Measurements from ENCODE around the gene HOOK2. TPM values are rescaled to one million over a fixed set of nuclear protein-coding genes. Genes with fewer than 3 reads are reported as not detected.

The HOOK2 gene
- total and polyA plus RNA-seq, 2 of the 13 experiments (the other 11 are each of a cell fraction or from before 2014, with no cell fraction given), result 9.2 to 12.9 TPM

DNA sequence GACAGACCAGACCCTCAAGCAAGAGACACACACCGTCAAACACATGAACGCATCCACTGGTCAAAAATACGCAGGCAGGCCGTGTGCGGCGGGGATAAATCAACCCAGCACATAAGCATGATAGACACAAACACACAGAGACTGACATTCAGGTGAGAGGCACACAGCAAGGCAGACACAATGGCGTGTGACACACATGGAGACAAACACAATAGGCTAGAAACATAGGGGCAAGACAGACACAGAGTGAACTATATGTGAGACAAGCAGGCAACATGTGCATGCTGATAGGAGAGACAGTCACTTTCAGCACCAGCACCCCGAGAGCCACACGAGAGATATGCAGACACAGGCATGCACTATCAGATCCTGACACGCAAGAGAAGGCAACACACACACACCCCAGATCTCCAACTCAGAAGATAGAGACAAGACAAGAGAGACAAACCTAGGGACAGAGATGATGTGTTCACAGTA is 9.1 kb upstream of the HOOK2 start (continued):
- TF ChIP-seq MEIS1 (CRISPR knock-in tag; IDR thresholded peaks at IDR 0.05; ENCODE audit: borderline replicate concordance), result no peak
- TF ChIP-seq NR2C2 (CRISPR knock-in tag; IDR thresholded peaks at IDR 0.05; ENCODE audit: borderline replicate concordance), result no peak
- TF ChIP-seq, protein P1, sequence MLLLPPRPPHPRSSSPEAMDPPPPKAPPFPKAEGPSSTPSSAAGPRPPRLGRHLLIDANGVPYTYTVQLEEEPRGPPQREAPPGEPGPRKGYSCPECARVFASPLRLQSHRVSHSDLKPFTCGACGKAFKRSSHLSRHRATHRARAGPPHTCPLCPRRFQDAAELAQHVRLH (CRISPR knock-in tag; IDR thresholded peaks at IDR 0.05; ENCODE audit: borderline replicate concordance, low read depth), result no peak
- TF ChIP-seq, protein P2, sequence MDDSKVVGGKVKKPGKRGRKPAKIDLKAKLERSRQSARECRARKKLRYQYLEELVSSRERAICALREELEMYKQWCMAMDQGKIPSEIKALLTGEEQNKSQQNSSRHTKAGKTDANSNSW (CRISPR knock-in tag; IDR thresholded peaks at IDR 0.05; ENCODE audit: borderline replicate concordance), result no peak
- TF ChIP-seq JARID2 (CRISPR knock-in tag; IDR thresholded peaks at IDR 0.05; ENCODE audit: insufficient replicate concordance), result no peak

DNA sequence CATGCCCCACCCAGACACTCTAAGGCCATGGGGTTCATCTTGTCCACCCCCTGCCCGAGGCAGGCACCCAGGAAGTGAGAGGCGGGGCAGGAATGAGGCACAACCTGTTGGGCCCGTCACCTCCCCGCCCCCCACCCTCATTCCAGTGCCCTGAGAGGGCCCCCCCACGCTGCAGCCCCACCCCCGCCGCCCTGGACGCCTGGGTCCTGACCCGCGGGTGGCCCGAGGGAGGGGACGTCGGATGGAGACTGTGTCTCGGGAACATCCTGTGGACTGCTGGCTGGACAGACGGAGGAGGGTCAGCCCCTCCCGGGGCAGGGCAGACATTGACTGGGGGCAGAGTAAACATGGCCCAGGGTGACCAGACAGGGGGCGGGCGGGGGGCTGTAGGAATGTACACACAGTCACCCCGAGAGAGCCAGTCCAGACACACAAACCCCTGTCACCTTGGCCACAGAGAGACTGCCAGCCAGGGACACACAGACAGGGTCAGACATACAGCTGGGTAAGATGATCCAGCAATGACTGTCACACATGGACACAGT is 8.6 kb upstream of the HOOK2 start:
- ATAC-seq (peak; percentile 47), FAIRE-seq (peak; percentile 23), DNase-seq (ENCODE audit: low spot score) (peak; percentile 45)
- peak overlapping the region; percentile 22 to 73 (median 30); a peak in 4 of 6 replicates for H3K4me3 ChIP-seq (replicated peaks in 1 of 3; ENCODE audit: insufficient read depth in 1 of 3, low read depth in 2 of 3, low read length in 3 of 3)
- peak overlapping the region; percentile 92 for H3K4me2 ChIP-seq (ENCODE audit: low read depth, low read length)
- no CpG with 5 or more reads among the region's 19 CpGs for WGBS (ENCODE audit: low lambda C conversion rate)
- intact Hi-C loops (cut with micrococcal nuclease; ENCODE audit: unreplicated experiment), result no loop called here
- ChIA-PET CTCF (ENCODE audit: low intra/inter-chr PET ratio, low total read pairs) (no interaction called here), POLR2A (interaction anchor here (1.0 to 3.9 kb wide), 2 partner anchors 8 to 23 kb away, joined by 3 to 38 read pairs; partner anchors contain the start of gene JUNB)
- peaks cover 85% of the 10 kb centered on the region for H3K4me1 ChIP-seq (ENCODE audit: insufficient read depth, low read length)
- no peaks in the 10 kb centered on the region for H3K36me3 ChIP-seq (replicated peaks in 1 of 2; ENCODE audit: control insufficient read depth in 1 of 2, insufficient read depth in 2 of 2, low read length in 2 of 2)
- H4K20me1 ChIP-seq (ENCODE audit: insufficient read depth, low read length), result no peaks in the 10 kb centered on the region
- no peak overlapping the region for H3K9ac ChIP-seq (ENCODE audit: insufficient read depth, low read depth, low read length)
- H3K27me3 ChIP-seq (ENCODE audit: control insufficient read depth in 1 of 2, insufficient read depth in 2 of 2, low read length in 2 of 2), result no peaks in the 10 kb centered on the region; a peak in 3 of 5 replicates
- in situ Hi-C loops (cut with HindIII; ENCODE audit: extremely low pct_ligation_motif_present, low pct_unique_long_range_greater_than_20kb), result no loop called here
- no peak overlapping the region for H3K27ac ChIP-seq (ENCODE audit: extremely low read length, insufficient read depth, low read length)
- no TSS peak for BruUV-seq (replicated peaks)
- no peaks in the 10 kb centered on the region for H3K9me3 ChIP-seq (ENCODE audit: low read length)
- no peak overlapping the region for H2AFZ ChIP-seq (ENCODE audit: low read length)
- H3K79me2 ChIP-seq (ENCODE audit: insufficient read depth, low read length), result no peaks in the 10 kb centered on the region
- 0 out of 2 replicates have a peak, but pooled peaks have one; percentile 16 for TF ChIP-seq ZBTB38 (CRISPR knock-in tag; IDR thresholded peaks at IDR 0.05)
- TF ChIP-seq FOXK1 (CRISPR knock-in tag; IDR thresholded peaks at IDR 0.05; ENCODE audit: borderline replicate concordance, low read depth), result no peak
- TF ChIP-seq SP5 (CRISPR knock-in tag; IDR thresholded peaks at IDR 0.05; ENCODE audit: borderline replicate concordance, low read depth), result peak; percentile 45; the same call in 1 of the 2 replicates
- TF ChIP-seq ZBTB7B (CRISPR knock-in tag; IDR thresholded peaks at IDR 0.05), result peak; percentile 29; the same call in 1 of the 2 replicates
- TF ChIP-seq, protein P3, sequence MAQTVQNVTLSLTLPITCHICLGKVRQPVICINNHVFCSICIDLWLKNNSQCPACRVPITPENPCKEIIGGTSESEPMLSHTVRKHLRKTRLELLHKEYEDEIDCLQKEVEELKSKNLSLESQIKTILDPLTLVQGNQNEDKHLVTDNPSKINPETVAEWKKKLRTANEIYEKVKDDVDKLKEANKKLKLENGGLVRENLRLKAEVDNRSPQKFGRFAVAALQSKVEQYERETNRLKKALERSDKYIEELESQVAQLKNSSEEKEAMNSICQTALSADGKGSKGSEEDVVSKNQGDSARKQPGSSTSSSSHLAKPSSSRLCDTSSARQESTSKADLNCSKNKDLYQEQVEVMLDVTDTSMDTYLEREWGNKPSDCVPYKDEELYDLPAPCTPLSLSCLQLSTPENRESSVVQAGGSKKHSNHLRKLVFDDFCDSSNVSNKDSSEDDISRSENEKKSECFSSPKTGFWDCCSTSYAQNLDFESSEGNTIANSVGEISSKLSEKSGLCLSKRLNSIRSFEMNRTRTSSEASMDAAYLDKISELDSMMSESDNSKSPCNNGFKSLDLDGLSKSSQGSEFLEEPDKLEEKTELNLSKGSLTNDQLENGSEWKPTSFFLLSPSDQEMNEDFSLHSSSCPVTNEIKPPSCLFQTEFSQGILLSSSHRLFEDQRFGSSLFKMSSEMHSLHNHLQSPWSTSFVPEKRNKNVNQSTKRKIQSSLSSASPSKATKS (CRISPR knock-in tag; IDR thresholded peaks at IDR 0.05), result no peak
- TF ChIP-seq ZNF589 (CRISPR knock-in tag; conservative IDR thresholded peaks at IDR 0.05), result 0 out of 2 replicates have a peak, but pooled peaks have one; percentile 33
- TF ChIP-seq MYPOP (CRISPR knock-in tag; IDR thresholded peaks at IDR 0.05), result peak; percentile 47; the same call in 1 of the 2 replicates
- peak; percentile 59; the same call in 1 of the 2 replicates for TF ChIP-seq PAXIP1 (CRISPR knock-in tag; conservative IDR thresholded peaks at IDR 0.05)
- no peak for TF ChIP-seq ZNF354B (CRISPR knock-in tag; IDR thresholded peaks at IDR 0.05)

All from HepG2 (cell line).